Erythroblast (primary cell): Measurements from ENCODE around the gene SBF2.

ENCODE experiments used
- GATA1 ChIP-seq: IDR thresholded peaks from 2 replicates; pipeline ENCODE4 v1.6.1; 2011; ENCODE audit warnings: low read depth, mild to moderate bottlenecking, control low read depth, low read length, moderate library complexity
- POLR2A ChIP-seq: IDR thresholded peaks from 2 replicates; pipeline ENCODE4 v1.6.1; 2011; ENCODE audit warnings: mild to moderate bottlenecking, low read length

DNA sequence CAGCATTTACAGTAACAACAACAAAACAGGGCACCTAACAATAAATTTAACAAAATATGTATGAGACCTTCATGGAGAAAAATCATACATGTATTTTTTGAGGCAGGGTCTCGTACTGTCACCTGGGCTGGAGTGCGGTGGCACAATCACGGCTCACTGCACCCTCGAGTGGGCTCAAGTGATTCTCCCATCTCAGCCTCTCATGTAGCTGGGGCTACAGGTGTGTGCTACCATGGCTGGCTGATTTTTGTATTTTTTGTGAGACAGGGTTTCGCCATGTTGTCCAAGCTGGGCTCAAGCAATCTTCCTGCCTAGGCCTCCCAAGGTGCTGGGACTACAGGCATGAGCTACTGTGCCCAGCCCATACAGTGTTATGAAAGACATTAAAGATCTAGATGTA, 352.0 kb downstream of the SBF2 start:
- TF ChIP-seq POLR2A = no peak
- TF ChIP-seq GATA1 = no peak
